ENCODE measurements around the gene SCRN1.

The SCRN1 gene

GRCh38 chr7:30010021-30010420 is 20.4 kb upstream of the SCRN1 start:
- DNase-seq (ENCODE audit: extremely low read depth in 1 of 2, low read depth in 1 of 2): no peak

- DNase-seq (ENCODE audit: extremely low read depth in 1 of 2, low read depth in 1 of 2): no peak
Observed at GRCh38 chr7:30005464-30005863, 15.9 kb upstream of the SCRN1 start.

GRCh38 chr7:30003098-30003497 is 13.5 kb upstream of the SCRN1 start:
- DNase-seq (ENCODE audit: extremely low read depth in 1 of 2, low read depth in 1 of 2): no peak

GRCh38 chr7:30001998-30002397 is 12.4 kb upstream of the SCRN1 start:
- no peak for DNase-seq (ENCODE audit: extremely low read depth in 1 of 2, low read depth in 1 of 2)

GRCh38 chr7:29998489-29998888 is 8.9 kb upstream of the SCRN1 start:
- no peak for DNase-seq (ENCODE audit: extremely low read depth in 1 of 2, low read depth in 1 of 2)

- no peak for DNase-seq (ENCODE audit: extremely low read depth in 1 of 2, low read depth in 1 of 2)
Observed at GRCh38 chr7:29996321-29996720, 6.7 kb upstream of the SCRN1 start.

GRCh38 chr7:29995652-29996051 is 6.1 kb upstream of the SCRN1 start:
- no peak for DNase-seq (ENCODE audit: extremely low read depth in 1 of 2, low read depth in 1 of 2)

GRCh38 chr7:29993140-29993539 is 3.5 kb upstream of the SCRN1 start:
- DNase-seq (ENCODE audit: extremely low read depth in 1 of 2, low read depth in 1 of 2): no peak

- no peak for DNase-seq (ENCODE audit: extremely low read depth in 1 of 2, low read depth in 1 of 2)
Observed at GRCh38 chr7:29991937-29992336, 2.3 kb upstream of the SCRN1 start.

GRCh38 chr7:29990931-29991330 is 1.3 kb upstream of the SCRN1 start:
- no peak for DNase-seq (ENCODE audit: extremely low read depth in 1 of 2, low read depth in 1 of 2)

- DNase-seq (ENCODE audit: extremely low read depth in 1 of 2, low read depth in 1 of 2): no peak
Observed at GRCh38 chr7:29988424-29989256, 961 bp downstream of the SCRN1 start.

- no peak for DNase-seq (ENCODE audit: extremely low read depth in 1 of 2, low read depth in 1 of 2)
Observed at GRCh38 chr7:29987811-29988317, 1.7 kb downstream of the SCRN1 start.

GRCh38 chr7:29987083-29987482 is 2.5 kb downstream of the SCRN1 start:
- no peak for DNase-seq (ENCODE audit: extremely low read depth in 1 of 2, low read depth in 1 of 2)

GRCh38 chr7:29980151-29980550 is 9.4 kb downstream of the SCRN1 start:
- DNase-seq (ENCODE audit: extremely low read depth in 1 of 2, low read depth in 1 of 2): no peak

GRCh38 chr7:29977886-29978651 is 11.5 kb downstream of the SCRN1 start:
- DNase-seq (ENCODE audit: extremely low read depth in 1 of 2, low read depth in 1 of 2): no peak

GRCh38 chr7:29976673-29977415 is 12.8 kb downstream of the SCRN1 start:
- DNase-seq (ENCODE audit: extremely low read depth in 1 of 2, low read depth in 1 of 2): no peak

- no peak for DNase-seq (ENCODE audit: extremely low read depth in 1 of 2, low read depth in 1 of 2)
Observed at GRCh38 chr7:29976266-29976665, 13.3 kb downstream of the SCRN1 start.

- DNase-seq (ENCODE audit: extremely low read depth in 1 of 2, low read depth in 1 of 2): no peak
Observed at GRCh38 chr7:29975561-29975960, 14.0 kb downstream of the SCRN1 start.

- DNase-seq (ENCODE audit: extremely low read depth in 1 of 2, low read depth in 1 of 2): no peak
Observed at GRCh38 chr7:29974286-29974685, 15.3 kb downstream of the SCRN1 start.

GRCh38 chr7:29972315-29972669 is 17.3 kb downstream of the SCRN1 start:
- DNase-seq (ENCODE audit: extremely low read depth in 1 of 2, low read depth in 1 of 2): no peak

- DNase-seq (ENCODE audit: extremely low read depth in 1 of 2, low read depth in 1 of 2): no peak
Observed at GRCh38 chr7:29971566-29972314, 17.9 kb downstream of the SCRN1 start.
